GM18870 (cell line): ENCODE measurements around the gene C15orf39.
"Not testable (repeated sequence)": the region's sequence is repeated elsewhere in the genome, so short reads cannot be mapped to it uniquely, and the experiment has no call there.

Experiments
- ATAC-seq: cut with Tn5 transposase; IDR thresholded peaks from one replicate; pipeline ENCODE4 v1.9.1; 2021; ENCODE audit warnings: moderate library complexity; ENCODE audit not compliant: unreplicated experiment

C15orf39 gene

DNA sequence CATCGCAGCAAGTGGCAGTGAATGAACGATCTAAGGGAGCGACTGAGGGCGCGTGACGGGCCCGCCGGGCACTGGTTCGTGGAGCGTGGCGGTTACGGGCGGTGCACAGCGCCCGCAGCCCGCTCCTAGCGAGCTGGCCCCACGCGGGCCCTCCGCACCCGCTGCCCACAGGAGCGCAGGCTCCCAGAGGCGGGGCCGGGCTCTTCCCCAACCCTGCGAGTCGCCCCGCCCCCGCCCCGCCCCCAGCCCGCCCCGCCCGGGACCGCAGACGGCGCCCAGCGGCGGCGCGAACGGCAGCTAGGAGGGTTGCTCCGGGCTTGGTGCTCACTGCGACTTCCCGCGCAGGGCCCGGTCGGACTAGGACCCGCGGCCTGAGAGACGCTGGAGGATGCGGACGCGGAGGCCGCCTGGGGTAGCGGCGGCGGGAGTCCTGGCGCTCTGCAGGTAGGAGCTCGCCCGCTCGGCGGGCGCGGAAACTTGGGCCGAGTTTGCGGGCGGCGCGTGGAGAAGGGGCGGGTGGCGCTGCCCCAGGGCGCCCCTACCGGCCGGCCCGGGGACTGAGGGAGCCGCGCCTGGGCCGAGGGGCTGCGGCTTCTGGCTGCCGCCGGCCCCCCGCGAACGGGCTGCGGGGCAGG is at the start of gene C15orf39:
TSS of gene C15orf39 (plus strand) at position 267 of the 635 bp plus-strand sequence. CDS start 4,167 bp downstream, outside the sequence.
- ATAC-seq = peak; percentile 32

GRCh38 chr15:75152382-75153079 is 49.2 kb upstream of the C15orf39 start:
- ATAC-seq = no peak

DNA sequence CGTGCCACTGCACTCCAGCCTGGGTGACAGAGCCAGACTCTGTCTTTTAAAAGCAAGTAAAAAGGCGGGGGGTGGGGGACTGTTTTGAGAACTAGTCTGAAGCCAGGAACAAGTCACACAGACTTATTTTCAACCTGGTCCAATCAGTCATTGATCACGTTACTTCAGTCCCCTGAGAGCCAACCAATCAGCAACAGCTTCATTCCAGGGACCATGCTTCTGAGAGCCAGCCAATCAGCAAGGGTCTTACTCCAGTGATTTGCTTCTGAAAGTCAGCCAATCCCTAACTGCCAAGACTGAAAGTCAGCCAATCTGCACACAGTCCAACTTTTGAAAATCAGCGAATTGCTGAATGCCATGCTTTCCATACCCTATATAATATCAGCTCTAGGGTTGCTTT is 48.6 kb upstream of the C15orf39 start:
- ATAC-seq = no peak

- ATAC-seq = no peak
Measured at GRCh38 chr15:75153565-75154276, 48.0 kb upstream of the C15orf39 start.

DNA sequence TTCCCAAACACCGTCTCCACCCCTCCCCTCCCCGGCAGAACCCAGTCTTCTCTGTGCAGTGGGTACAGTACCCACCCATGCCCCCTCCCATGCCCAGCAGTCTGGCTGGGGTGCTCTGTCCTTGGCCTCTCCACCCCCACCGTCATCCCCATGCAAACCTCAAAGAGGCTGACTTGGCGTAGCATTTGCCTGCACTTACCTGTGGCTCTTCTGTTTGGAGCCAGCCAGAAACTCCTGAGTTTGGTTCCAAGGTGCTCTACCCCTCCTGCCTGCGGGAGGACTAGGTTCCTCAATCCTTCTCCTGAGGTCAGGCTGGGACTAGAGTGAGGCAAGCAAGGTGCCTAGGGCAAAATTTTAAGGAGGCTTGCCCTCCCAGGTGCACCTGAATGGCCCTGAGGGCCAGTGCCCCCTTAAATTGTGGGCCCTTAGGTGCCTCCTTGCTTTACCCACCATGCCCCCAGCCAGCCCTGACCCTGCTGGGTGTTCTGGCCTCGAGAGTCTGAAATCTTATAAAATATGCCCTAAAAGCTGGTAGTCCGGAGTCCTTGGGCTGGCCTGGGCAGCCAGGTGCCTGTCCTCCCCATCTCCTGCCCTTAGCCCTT is 47.1 kb upstream of the C15orf39 start:
- ATAC-seq = no peak

DNA sequence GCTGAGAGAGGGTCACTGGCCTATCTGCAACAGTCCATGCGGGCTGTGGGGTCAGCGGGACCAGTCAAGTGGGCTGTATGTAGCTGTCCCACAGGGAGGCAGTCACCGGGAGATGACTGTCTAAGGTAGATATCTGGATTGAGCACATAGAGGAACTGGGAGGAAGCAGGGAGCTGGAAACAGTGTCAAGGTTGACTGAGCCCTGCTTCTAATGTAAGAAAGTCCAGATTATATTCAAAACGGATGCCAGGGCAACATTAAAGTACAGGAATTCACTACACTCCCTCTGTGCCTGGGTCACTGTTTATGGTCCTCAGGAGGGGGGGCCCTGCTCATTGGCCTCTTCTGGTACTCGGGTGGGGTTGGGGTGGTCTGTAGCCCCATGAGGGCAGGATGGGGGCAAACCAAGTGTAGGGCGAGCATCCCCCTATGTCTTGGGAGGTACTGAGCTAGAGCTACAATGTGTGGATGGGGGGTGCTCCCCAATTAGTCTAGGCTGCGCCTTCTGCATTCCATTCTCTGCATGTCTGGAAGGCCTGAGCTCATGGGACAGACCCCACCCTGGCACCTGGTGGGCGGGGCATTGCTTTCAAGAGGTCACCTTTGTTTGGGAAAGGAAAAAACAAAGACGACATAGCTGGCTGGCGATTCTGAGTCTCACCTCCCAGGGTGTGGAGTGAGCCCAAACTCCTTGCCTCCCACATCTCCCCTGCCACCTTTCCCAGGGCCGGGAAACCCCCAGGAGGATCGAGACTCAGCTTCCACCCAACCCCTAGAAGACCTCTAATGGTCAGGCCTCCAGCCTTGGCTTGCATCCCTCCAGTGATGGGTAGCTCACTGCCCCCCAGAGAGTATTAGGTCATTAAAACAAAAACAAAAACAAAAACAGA is 45.1 kb upstream of the C15orf39 start:
- no peak for ATAC-seq

DNA sequence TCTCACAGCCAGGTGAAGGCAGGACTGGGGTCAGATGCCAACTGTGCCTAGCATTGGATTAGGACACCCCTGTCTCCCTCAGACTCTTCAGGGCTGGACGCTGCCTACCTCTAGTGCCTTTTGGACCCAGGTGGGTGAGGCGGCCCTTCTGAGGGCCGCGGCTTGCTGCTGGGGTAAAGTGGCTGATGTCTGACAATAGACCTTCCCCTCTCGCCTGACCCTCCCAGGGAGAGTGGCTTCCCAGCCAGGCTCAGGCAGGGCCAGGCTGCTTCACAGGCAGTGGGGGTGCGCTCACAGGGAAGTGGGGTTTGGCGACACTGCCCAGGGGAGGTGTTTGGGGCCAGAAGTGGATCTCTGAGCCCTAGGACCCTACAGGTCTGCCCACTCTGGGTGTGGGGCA is 43.3 kb upstream of the C15orf39 start:
- no peak for ATAC-seq

- no peak for ATAC-seq
Measured at GRCh38 chr15:75159244-75159643, 42.4 kb upstream of the C15orf39 start.

- ATAC-seq = no peak
Measured at GRCh38 chr15:75161106-75161916, 40.4 kb upstream of the C15orf39 start.

GRCh38 chr15:75161917-75162414 is 39.7 kb upstream of the C15orf39 start:
- ATAC-seq = no peak

DNA sequence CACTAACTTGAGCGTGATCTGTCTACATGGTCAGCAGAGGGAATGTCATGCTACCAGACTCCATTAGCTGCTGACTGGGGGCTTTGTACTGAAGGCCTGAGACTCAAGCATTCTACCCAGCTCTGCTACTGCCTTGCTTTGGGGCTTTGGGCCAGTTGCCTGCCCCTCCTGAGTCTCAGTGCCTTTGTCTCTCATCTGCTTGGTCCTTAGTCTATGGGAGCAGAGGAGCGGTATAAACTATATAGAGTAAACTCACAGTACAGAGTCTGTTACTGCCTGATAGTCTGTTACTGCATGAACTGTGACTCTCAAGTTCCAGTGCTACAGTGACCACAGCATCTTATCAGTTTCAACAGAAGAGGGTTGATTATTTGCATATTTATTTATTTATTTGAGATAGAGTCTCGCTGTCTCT is 38.5 kb upstream of the C15orf39 start:
- no peak for ATAC-seq

DNA sequence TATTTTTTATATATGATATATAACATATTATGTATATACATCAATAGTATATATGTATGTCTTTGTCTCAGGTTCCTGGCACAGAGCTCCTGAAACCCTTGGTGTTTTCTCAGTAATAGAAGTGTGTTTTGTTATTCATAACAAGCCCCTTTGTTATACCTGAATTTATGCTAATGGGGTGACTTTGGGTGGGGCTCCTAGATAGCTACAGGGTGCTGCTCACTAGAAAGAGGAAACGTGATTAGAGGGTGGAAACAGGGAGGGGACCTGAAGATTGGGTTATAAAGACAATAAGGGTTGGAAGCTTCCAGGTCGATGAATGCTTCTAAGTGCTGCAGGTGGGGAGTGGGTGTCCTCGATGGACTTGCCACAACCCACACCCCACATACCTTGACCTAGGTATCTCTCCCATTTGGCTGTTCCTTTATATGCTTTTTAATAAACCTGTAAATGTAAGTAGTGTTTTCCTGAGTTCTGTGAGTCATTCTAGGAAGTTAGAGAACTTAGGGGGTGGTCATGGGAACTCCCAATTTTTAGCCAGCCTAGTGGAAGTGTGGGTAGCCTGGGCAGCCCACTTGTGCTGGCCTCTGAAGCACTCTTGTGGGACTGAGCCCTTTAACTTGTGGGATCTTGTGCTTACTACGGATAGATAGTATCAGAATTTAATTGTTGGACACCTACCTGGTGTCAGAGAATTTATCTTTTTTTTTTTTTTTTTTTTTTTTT is 36.9 kb upstream of the C15orf39 start:
- no peak for ATAC-seq

- ATAC-seq = not testable (repeated sequence)
Measured at GRCh38 chr15:75166489-75167063, 35.1 kb upstream of the C15orf39 start.

DNA sequence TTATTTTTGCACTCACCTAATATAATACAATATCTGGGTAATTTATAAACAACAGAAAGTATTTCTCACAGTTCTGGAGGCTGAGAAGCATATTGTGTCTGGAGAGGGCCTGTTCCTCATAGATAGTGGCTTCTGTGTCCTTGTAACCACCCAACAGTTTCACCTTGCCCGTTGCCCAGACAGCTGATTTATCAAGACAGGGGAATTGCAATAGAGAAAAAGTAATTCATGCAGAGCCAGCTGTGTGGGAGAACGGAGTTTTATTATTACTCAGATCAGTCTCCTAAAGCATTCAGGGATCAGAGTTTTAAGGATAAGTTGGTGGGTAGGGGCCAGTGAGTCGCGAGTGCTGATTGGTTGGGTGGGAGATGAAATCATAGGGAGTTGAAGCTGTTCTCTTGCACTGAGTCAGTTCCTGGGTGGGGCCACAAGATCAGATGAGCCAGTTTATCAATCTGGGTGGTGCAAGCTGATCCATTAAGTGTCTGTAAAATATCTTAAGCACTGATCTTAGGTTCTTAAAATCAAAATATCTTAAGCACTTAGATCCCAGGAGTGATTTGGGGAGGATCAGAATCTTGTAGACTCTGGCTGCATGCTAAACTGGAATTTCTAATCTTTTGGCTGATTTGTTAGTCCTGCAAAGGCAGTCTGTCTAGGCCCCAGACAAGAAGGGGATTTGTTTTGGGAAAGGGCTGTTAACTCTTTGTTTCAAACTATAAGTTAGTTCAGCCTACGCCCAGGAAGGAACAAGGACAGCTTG is 33.9 kb upstream of the C15orf39 start:
- ATAC-seq = no peak

DNA sequence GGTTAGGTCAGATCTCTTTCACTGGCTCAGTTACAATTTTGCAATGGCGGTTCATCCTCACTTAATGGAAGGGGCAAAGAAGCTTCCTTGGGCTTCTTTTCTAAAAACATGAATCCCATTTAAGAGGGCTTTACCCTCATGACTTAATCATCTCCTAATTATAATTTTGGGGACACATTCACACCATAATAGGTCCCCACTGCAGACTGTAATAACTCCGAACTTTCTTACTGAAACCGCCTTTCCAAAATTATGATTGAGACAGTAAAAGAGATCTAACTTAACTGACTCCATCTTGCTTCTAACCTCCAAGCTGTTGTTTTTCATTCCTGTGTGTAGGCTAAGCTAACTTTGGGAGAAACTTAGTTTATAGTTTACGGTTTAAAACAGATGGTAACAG is 33.3 kb upstream of the C15orf39 start:
- ATAC-seq = no peak

DNA sequence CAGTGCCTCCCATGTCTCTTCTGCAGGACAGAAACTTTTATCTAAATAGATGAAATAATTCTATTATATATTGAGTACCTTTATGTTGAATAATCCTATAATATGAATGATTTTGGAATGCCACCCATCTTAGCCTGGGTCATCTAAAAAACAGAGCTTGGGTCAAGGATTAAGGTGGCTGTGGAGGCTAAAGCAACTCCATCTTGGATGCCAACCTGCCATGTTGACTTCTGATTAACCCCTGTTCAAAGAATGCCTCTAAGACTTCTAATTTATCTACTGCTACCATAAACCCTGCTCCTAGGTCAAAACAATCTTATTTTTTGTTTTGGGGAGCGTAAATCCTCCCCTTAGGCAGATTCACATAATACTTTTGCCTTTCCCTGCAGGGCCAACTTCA is 31.5 kb upstream of the C15orf39 start:
- no peak for ATAC-seq

- no peak for ATAC-seq
Measured at GRCh38 chr15:75170711-75171341, 30.9 kb upstream of the C15orf39 start.
